ENCODE results near the gene PTX4. TPM values are rescaled to one million over a fixed set of nuclear protein-coding genes. Genes with fewer than 3 reads are reported as not detected.
A peak's percentile ranks its signal among the peaks of the same experiment; 100 is the strongest.

PTX4 gene
- total and polyA plus RNA-seq, 5 donors from 2014 or later, result not detected

GRCh38 chr16:1457489-1458245 is 31.1 kb downstream of the PTX4 start:
- Mint-ChIP-seq H3K27ac (no peak overlapping the region), H3K36me3 (peaks cover 9% of the 10 kb centered on the region), H3K4me1 (peaks cover 0 to 3% (median 0%) of the 10 kb centered on the region in 4 donors), H3K9me3 (peaks cover 0 to 1% (median 0%) of the 10 kb centered on the region in 7 donors), H3K27me3 (no peaks in the 10 kb centered on the region), H3K4me3 (no peak overlapping the region)
- no peaks in the 10 kb centered on the region for H3K4me1 ChIP-seq (ENCODE audit: control insufficient read depth, insufficient read depth, low read length, poor library complexity, severe bottlenecking)
- DNase-seq (no peak), ATAC-seq (ENCODE audit: low read depth in 2 of 2) (no peak)
- H3K27me3 ChIP-seq (ENCODE audit: control insufficient read depth, insufficient read depth, low read length), result no peaks in the 10 kb centered on the region
- no peaks in the 10 kb centered on the region for H3K9me3 ChIP-seq (ENCODE audit: control insufficient read depth in 2 of 2, low read length in 2 of 2)
- H3K36me3 ChIP-seq (ENCODE audit: control insufficient read depth, insufficient read depth, low read length), result peaks cover 22% of the 10 kb centered on the region
- no peak overlapping the region for H3K4me3 ChIP-seq (ENCODE audit: low read depth, low read length)
- H3K27ac ChIP-seq (ENCODE audit: insufficient read depth, low read length, poor library complexity, severe bottlenecking), result no peak overlapping the region

GRCh38 chr16:1456951-1457350 is 31.8 kb downstream of the PTX4 start:
- Mint-ChIP-seq H3K4me3 (no peak overlapping the region), H3K27ac (no peak overlapping the region), H3K36me3 (peaks cover 12% of the 10 kb centered on the region), H3K4me1 (peaks cover 0 to 3% (median 0%) of the 10 kb centered on the region in 4 donors), H3K9me3 (peaks cover 0 to 1% (median 0%) of the 10 kb centered on the region in 7 donors), H3K27me3 (no peaks in the 10 kb centered on the region)
- peaks cover 25% of the 10 kb centered on the region for H3K36me3 ChIP-seq (ENCODE audit: control insufficient read depth, insufficient read depth, low read length)
- H3K4me3 ChIP-seq (ENCODE audit: low read depth, low read length), result no peak overlapping the region
- no peak for ATAC-seq (ENCODE audit: low read depth in 2 of 2)
- no peak for DNase-seq
- no peaks in the 10 kb centered on the region for H3K27me3 ChIP-seq (ENCODE audit: control insufficient read depth, insufficient read depth, low read length)
- no peaks in the 10 kb centered on the region for H3K4me1 ChIP-seq (ENCODE audit: control insufficient read depth, insufficient read depth, low read length, poor library complexity, severe bottlenecking)
- H3K9me3 ChIP-seq (ENCODE audit: control insufficient read depth in 2 of 2, low read length in 2 of 2), result no peaks in the 10 kb centered on the region
- H3K27ac ChIP-seq (ENCODE audit: insufficient read depth, low read length, poor library complexity, severe bottlenecking), result no peak overlapping the region

- no peaks in the 10 kb centered on the region for H3K27me3 Mint-ChIP-seq
- Histone ChIP-seq H3K27ac (ENCODE audit: insufficient read depth, low read length, poor library complexity, severe bottlenecking) (no peak overlapping the region), H3K4me1 (ENCODE audit: control insufficient read depth, insufficient read depth, low read length, poor library complexity, severe bottlenecking) (no peaks in the 10 kb centered on the region), H3K27me3 (ENCODE audit: control insufficient read depth, insufficient read depth, low read length) (no peaks in the 10 kb centered on the region), H3K4me3 (ENCODE audit: low read depth, low read length) (no peak overlapping the region), H3K36me3 (ENCODE audit: control insufficient read depth, insufficient read depth, low read length) (peaks cover 25% of the 10 kb centered on the region), H3K9me3 (ENCODE audit: control insufficient read depth in 2 of 2, low read length in 2 of 2) (no peaks in the 10 kb centered on the region)
- DNase-seq, result no peak
- H3K4me3 Mint-ChIP-seq, result no peak overlapping the region
- peaks cover 0 to 3% (median 0%) of the 10 kb centered on the region in 4 donors for H3K4me1 Mint-ChIP-seq
- H3K36me3 Mint-ChIP-seq, result peaks cover 16% of the 10 kb centered on the region
- ATAC-seq (ENCODE audit: low read depth in 2 of 2), result no peak
- H3K9me3 Mint-ChIP-seq, result peaks cover 0 to 1% (median 0%) of the 10 kb centered on the region in 7 donors
- H3K27ac Mint-ChIP-seq, result no peak overlapping the region
These were observed 33.3 kb downstream of the PTX4 start for GRCh38 chr16:1455190-1456171.

GRCh38 chr16:1454561-1454960 is 34.2 kb downstream of the PTX4 start:
- DNase-seq, result no peak
- Mint-ChIP-seq H3K4me1 (peaks cover 0 to 3% (median 0%) of the 10 kb centered on the region in 4 donors), H3K4me3 (no peak overlapping the region), H3K9me3 (no peaks in the 10 kb centered on the region), H3K27me3 (no peaks in the 10 kb centered on the region), H3K27ac (no peak overlapping the region), H3K36me3 (peaks cover 16% of the 10 kb centered on the region)
- Histone ChIP-seq H3K27me3 (ENCODE audit: control insufficient read depth, insufficient read depth, low read length) (no peaks in the 10 kb centered on the region), H3K4me3 (ENCODE audit: low read depth, low read length) (no peak overlapping the region), H3K9me3 (ENCODE audit: control insufficient read depth in 2 of 2, low read length in 2 of 2) (no peaks in the 10 kb centered on the region), H3K4me1 (ENCODE audit: control insufficient read depth, insufficient read depth, low read length, poor library complexity, severe bottlenecking) (no peaks in the 10 kb centered on the region), H3K36me3 (ENCODE audit: control insufficient read depth, insufficient read depth, low read length) (peaks cover 25% of the 10 kb centered on the region), H3K27ac (ENCODE audit: insufficient read depth, low read length, poor library complexity, severe bottlenecking) (no peak overlapping the region)
- no peak for ATAC-seq (ENCODE audit: low read depth in 2 of 2)

- no peak overlapping the region for H3K4me3 Mint-ChIP-seq
- ATAC-seq (ENCODE audit: low read depth in 2 of 2), result no peak
- peaks cover 16% of the 10 kb centered on the region for H3K36me3 Mint-ChIP-seq
- Histone ChIP-seq H3K36me3 (ENCODE audit: control insufficient read depth, insufficient read depth, low read length) (peaks cover 26% of the 10 kb centered on the region), H3K9me3 (ENCODE audit: control insufficient read depth in 2 of 2, low read length in 2 of 2) (no peaks in the 10 kb centered on the region), H3K4me1 (ENCODE audit: control insufficient read depth, insufficient read depth, low read length, poor library complexity, severe bottlenecking) (no peaks in the 10 kb centered on the region), H3K4me3 (ENCODE audit: low read depth, low read length) (no peak overlapping the region), H3K27ac (ENCODE audit: insufficient read depth, low read length, poor library complexity, severe bottlenecking) (no peak overlapping the region), H3K27me3 (ENCODE audit: control insufficient read depth, insufficient read depth, low read length) (no peaks in the 10 kb centered on the region)
- DNase-seq, result no peak
- H3K9me3 Mint-ChIP-seq, result no peaks in the 10 kb centered on the region
- no peak overlapping the region for H3K27ac Mint-ChIP-seq
- H3K27me3 Mint-ChIP-seq, result no peaks in the 10 kb centered on the region
- peaks cover 0 to 3% (median 0%) of the 10 kb centered on the region in 4 donors for H3K4me1 Mint-ChIP-seq
These were observed 35.4 kb downstream of the PTX4 start for GRCh38 chr16:1453316-1453715.

- no peaks in the 10 kb centered on the region for H3K27me3 Mint-ChIP-seq
- H3K9me3 ChIP-seq (ENCODE audit: control insufficient read depth in 2 of 2, low read length in 2 of 2), result no peaks in the 10 kb centered on the region
- H3K4me3 ChIP-seq (ENCODE audit: low read depth, low read length), result no peak overlapping the region
- no peak overlapping the region for H3K27ac Mint-ChIP-seq
- ATAC-seq (ENCODE audit: low read depth in 2 of 2) (no peak), DNase-seq (no peak)
- H3K27me3 ChIP-seq (ENCODE audit: control insufficient read depth, insufficient read depth, low read length), result no peaks in the 10 kb centered on the region
- H3K4me3 Mint-ChIP-seq, result no peak overlapping the region
- no peaks in the 10 kb centered on the region for H3K4me1 ChIP-seq (ENCODE audit: control insufficient read depth, insufficient read depth, low read length, poor library complexity, severe bottlenecking)
- peaks cover 16% of the 10 kb centered on the region for H3K36me3 Mint-ChIP-seq
- no peaks in the 10 kb centered on the region for H3K9me3 Mint-ChIP-seq
- no peak overlapping the region for H3K27ac ChIP-seq (ENCODE audit: insufficient read depth, low read length, poor library complexity, severe bottlenecking)
- peaks cover 26% of the 10 kb centered on the region for H3K36me3 ChIP-seq (ENCODE audit: control insufficient read depth, insufficient read depth, low read length)
- peaks cover 0 to 3% (median 0%) of the 10 kb centered on the region in 4 donors for H3K4me1 Mint-ChIP-seq
These were observed 36.2 kb downstream of the PTX4 start for GRCh38 chr16:1452530-1452929.

GRCh38 chr16:1451702-1452392 is 36.9 kb downstream of the PTX4 start:
- Histone ChIP-seq H3K4me3 (ENCODE audit: low read depth, low read length) (no peak overlapping the region), H3K4me1 (ENCODE audit: control insufficient read depth, insufficient read depth, low read length, poor library complexity, severe bottlenecking) (no peaks in the 10 kb centered on the region), H3K27me3 (ENCODE audit: control insufficient read depth, insufficient read depth, low read length) (no peaks in the 10 kb centered on the region), H3K36me3 (ENCODE audit: control insufficient read depth, insufficient read depth, low read length) (peaks cover 26% of the 10 kb centered on the region), H3K9me3 (ENCODE audit: control insufficient read depth in 2 of 2, low read length in 2 of 2) (no peaks in the 10 kb centered on the region), H3K27ac (ENCODE audit: insufficient read depth, low read length, poor library complexity, severe bottlenecking) (no peak overlapping the region)
- Mint-ChIP-seq H3K4me3 (no peak overlapping the region), H3K27me3 (no peaks in the 10 kb centered on the region), H3K4me1 (peaks cover 0 to 3% (median 0%) of the 10 kb centered on the region in 4 donors), H3K27ac (peak overlapping the region in 1 of 3 donors; percentile 32), H3K9me3 (no peaks in the 10 kb centered on the region), H3K36me3 (peaks cover 16% of the 10 kb centered on the region)
- ATAC-seq (ENCODE audit: low read depth in 2 of 2) (no peak), DNase-seq (no peak)

Measured in CD4-positive, CD25-positive, alpha-beta regulatory T cell (primary cell).